Muscle of leg (tissue), 11 donors: ENCODE results near the gene GRIN2A. TPM values are rescaled to one million over a fixed set of nuclear protein-coding genes. Genes with fewer than 3 reads are reported as not detected.

ENCODE experiments used
- DNase-seq: peaks from one replicate; pipeline ENCODE4 v3.0.0; 2013
- H3K27ac ChIP-seq: one replicate; pipeline ENCODE4 v1.5.1; 2013; ENCODE audit warnings: mild to moderate bottlenecking, low read length, control low read depth
- H3K27me3 ChIP-seq: one replicate; pipeline ENCODE4 v1.6.1; 2013; ENCODE audit warnings: low read length; ENCODE audit not compliant: control insufficient read depth, insufficient read depth
- H3K36me3 ChIP-seq: one replicate; pipeline ENCODE4 v1.6.1; 2013; ENCODE audit warnings: low read length; ENCODE audit not compliant: control insufficient read depth, insufficient read depth
- H3K4me1 ChIP-seq: one replicate; pipeline ENCODE4 v1.6.1; 2013; ENCODE audit warnings: low read length; ENCODE audit not compliant: control insufficient read depth, insufficient read depth
- H3K4me3 ChIP-seq: one replicate; pipeline ENCODE4 v1.5.1; 2013; ENCODE audit warnings: low read length, control low read depth
- H3K9me3 ChIP-seq: replicated peaks from 2 replicates; pipeline ENCODE4 v1.6.1; 2013; ENCODE audit warnings: low read depth, low read length; ENCODE audit not compliant: control insufficient read depth
- WGBS: methylation state at CpG from one replicate; pipeline ENCODE4 v1.1.5; 2013; ENCODE audit warnings: missing lambda C conversion rate; ENCODE audit not compliant: insufficient coverage; 5-methylcytosine and 5-hydroxymethylcytosine counted together
- polyA plus RNA-seq, 8 donors: library from polyadenylated mRNA; unstranded; fragments of 120-200 nt; gene quantifications; one replicate each; pipeline versions ENCODE4 v1.2.1 to v1.2.3, GENCODE V29; 2013; ENCODE audit warnings: inconsistent platforms in 1 of 8, low replicate concordance in 1 of 8; ENCODE audit not compliant: insufficient read length in 8 of 8, insufficient read depth in 1 of 8
- total RNA-seq: library from RNA; stranded (reverse); fragments of 120-200 nt; gene quantifications from one replicate; pipeline ENCODE4 v1.2.4, GENCODE V29; 2013

Gene GRIN2A
- total and polyA plus RNA-seq, 9 donors: 0.18 to 0.75 (median 0.35) TPM

- Histone ChIP-seq H3K27ac (no peak overlapping the region), H3K27me3 (no peaks in the 10 kb centered on the region), H3K36me3 (no peaks in the 10 kb centered on the region), H3K4me3 (no peak overlapping the region), H3K9me3 (no peaks in the 10 kb centered on the region), H3K4me1 (no peaks in the 10 kb centered on the region)
- 81% methylated on average over 4 of the region's 5 CpGs for WGBS
- DNase-seq: no peak
Observed at GRCh38 chr16:9787717-9788116, 394.5 kb downstream of the GRIN2A start.

DNA sequence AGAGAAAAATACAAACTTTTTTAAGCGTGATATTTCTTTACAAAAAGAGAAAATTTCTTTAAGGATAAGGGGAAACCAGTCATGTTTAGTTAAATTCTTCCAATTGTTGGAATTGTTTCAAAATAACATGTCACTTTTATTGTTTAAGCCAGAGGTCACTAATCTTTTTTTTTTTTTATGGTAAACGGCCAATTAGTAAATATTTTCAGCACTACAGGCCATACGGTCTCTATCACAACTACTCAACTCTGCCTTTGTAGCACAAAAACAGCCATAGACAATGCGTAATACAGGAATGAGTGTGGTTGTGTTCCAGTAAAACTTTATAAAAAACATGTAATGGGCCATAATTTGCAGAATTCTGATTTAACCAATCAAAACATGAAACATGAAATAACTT is 401.4 kb downstream of the GRIN2A start:
- no CpG with 5 or more reads among the region's 4 CpGs for WGBS
- H3K4me3 ChIP-seq: no peak overlapping the region

DNA sequence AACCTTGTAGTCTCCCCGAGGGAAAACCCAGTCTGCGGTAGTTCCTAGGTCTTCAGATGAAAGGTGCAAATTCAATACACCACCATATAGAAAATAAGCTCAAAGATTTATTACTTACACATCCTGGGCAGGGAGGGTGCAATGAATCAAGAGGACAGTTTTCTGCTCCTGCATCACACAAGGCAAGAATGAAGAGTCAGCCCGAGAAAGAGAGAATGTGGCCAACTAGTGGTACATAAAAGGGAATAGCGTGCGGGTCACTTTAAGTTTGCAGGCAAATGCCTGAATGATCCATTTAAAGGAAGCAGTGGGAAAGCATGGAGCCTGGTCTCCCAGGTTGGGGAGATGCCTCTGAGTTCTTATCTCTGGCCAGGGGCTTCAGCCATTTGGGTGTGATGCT is 403.4 kb downstream of the GRIN2A start:
- H3K27ac ChIP-seq: no peak overlapping the region
- H3K4me1 ChIP-seq: no peaks in the 10 kb centered on the region
- no peaks in the 10 kb centered on the region for H3K36me3 ChIP-seq
- DNase-seq: no peak
- H3K4me3 ChIP-seq: no peak overlapping the region
- WGBS: 44% methylated on average over 3 of the region's 5 CpGs
- H3K9me3 ChIP-seq: no peaks in the 10 kb centered on the region
- H3K27me3 ChIP-seq: no peaks in the 10 kb centered on the region

More for the DNA sequence above, 401.4 kb downstream of the GRIN2A start:
- H3K4me1 ChIP-seq: no peaks in the 10 kb centered on the region
- no peaks in the 10 kb centered on the region for H3K27me3 ChIP-seq
- no peak overlapping the region for H3K27ac ChIP-seq
- no peak for DNase-seq
- H3K9me3 ChIP-seq: no peaks in the 10 kb centered on the region
- no peaks in the 10 kb centered on the region for H3K36me3 ChIP-seq

DNA sequence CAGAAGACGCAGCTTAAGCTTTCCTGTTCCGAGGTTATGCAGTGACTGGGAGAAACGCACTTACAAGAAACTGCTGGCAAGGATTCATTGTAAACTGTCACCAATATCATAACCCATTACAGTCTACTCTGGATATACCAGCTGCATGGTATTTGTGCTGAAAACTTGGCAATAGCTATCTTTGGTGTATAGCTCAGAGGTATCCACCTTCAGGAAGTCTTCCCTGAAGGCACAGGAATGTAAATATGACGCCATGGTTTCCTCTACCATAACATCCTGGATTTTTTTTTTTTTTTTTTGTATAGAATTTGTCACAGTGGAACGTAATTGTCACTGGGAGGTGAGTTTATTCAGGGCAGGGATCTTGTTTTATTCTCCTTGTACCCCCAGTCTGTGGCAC is 406.2 kb downstream of the GRIN2A start:
- WGBS: 83% methylated on average over 1 of the region's 5 CpGs
- Histone ChIP-seq H3K4me3 (no peak overlapping the region), H3K27me3 (no peaks in the 10 kb centered on the region), H3K36me3 (no peaks in the 10 kb centered on the region), H3K9me3 (no peaks in the 10 kb centered on the region), H3K4me1 (no peaks in the 10 kb centered on the region), H3K27ac (no peak overlapping the region)
- no peak for DNase-seq

- DNase-seq: no peak
- no peaks in the 10 kb centered on the region for H3K4me1 ChIP-seq
- no peaks in the 10 kb centered on the region for H3K9me3 ChIP-seq
- H3K4me3 ChIP-seq: no peak overlapping the region
- H3K27ac ChIP-seq: no peak overlapping the region
- 43% methylated on average over 4 of the region's 4 CpGs for WGBS
- no peaks in the 10 kb centered on the region for H3K36me3 ChIP-seq
- H3K27me3 ChIP-seq: no peaks in the 10 kb centered on the region
Observed at GRCh38 chr16:9773289-9773688, 408.9 kb downstream of the GRIN2A start.

GRCh38 chr16:9772526-9773225 is 409.6 kb downstream of the GRIN2A start:
- Histone ChIP-seq H3K27me3 (no peaks in the 10 kb centered on the region), H3K4me3 (no peak overlapping the region), H3K27ac (no peak overlapping the region), H3K36me3 (no peaks in the 10 kb centered on the region), H3K4me1 (no peaks in the 10 kb centered on the region), H3K9me3 (no peaks in the 10 kb centered on the region)
- 80% methylated on average over 1 of the region's 9 CpGs for WGBS
- no peak for DNase-seq

DNA sequence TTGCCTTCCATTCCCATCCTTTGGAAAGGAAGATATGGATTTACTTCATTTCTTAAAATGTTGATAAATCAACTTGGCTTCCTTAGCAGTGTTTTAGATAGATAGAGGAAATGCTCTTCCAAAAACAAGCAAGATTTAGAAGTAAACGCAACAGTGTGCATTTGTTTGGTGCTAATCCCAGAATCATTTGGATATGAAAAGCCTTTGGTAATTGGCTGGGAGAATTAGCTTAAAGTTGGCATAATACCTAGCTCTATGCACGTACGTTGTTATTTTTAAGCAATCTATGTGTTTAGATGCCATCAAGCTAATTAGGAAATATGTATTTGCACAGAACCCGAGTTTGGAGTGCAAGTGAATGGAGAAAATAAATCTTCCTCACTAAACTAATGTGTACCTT is 415.3 kb downstream of the GRIN2A start:
- H3K9me3 ChIP-seq: no peaks in the 10 kb centered on the region
- H3K4me1 ChIP-seq: no peaks in the 10 kb centered on the region
- H3K27ac ChIP-seq: no peak overlapping the region
- H3K36me3 ChIP-seq: no peaks in the 10 kb centered on the region
- no peak for DNase-seq
- H3K27me3 ChIP-seq: no peaks in the 10 kb centered on the region
- no peak overlapping the region for H3K4me3 ChIP-seq
- WGBS: 80% methylated on average over 1 of the region's 4 CpGs

GRCh38 chr16:9763505-9763904 is 418.7 kb downstream of the GRIN2A start:
- H3K27me3 ChIP-seq: no peaks in the 10 kb centered on the region
- no peaks in the 10 kb centered on the region for H3K36me3 ChIP-seq
- H3K27ac ChIP-seq: no peak overlapping the region
- H3K9me3 ChIP-seq: no peaks in the 10 kb centered on the region
- H3K4me1 ChIP-seq: no peaks in the 10 kb centered on the region
- WGBS: 90% methylated on average over 9 of the region's 11 CpGs
- no peak overlapping the region for H3K4me3 ChIP-seq
- DNase-seq: no peak

DNA sequence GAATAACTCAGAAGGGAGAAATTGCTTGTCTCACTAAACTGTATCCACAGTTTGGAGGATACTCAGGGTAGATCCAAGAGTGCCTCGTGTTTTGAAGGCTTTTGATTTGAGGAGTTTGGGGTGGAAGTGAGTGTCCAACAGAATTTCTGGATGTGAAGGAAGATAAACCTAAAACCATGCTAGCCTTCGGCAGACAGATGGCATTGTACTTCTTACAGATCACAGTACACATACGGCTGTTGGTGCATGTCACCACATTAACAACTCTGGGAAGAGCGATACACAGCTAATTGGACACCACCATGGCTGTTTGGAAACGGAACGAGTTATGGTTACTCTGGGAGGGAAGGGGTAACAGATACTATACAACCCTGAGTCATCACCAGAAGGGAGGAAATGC is 420.4 kb downstream of the GRIN2A start:
- Histone ChIP-seq H3K36me3 (no peaks in the 10 kb centered on the region), H3K27ac (no peak overlapping the region), H3K4me3 (no peak overlapping the region), H3K27me3 (no peaks in the 10 kb centered on the region), H3K9me3 (no peaks in the 10 kb centered on the region), H3K4me1 (no peaks in the 10 kb centered on the region)
- DNase-seq: no peak
- WGBS: 20% methylated on average over 1 of the region's 6 CpGs

GRCh38 chr16:9757687-9758086 is 424.5 kb downstream of the GRIN2A start:
- H3K9me3 ChIP-seq: no peaks in the 10 kb centered on the region
- DNase-seq: no peak
- H3K27me3 ChIP-seq: no peaks in the 10 kb centered on the region
- H3K4me1 ChIP-seq: no peaks in the 10 kb centered on the region
- WGBS: 79% methylated on average over 3 of the region's 4 CpGs
- no peaks in the 10 kb centered on the region for H3K36me3 ChIP-seq
- H3K4me3 ChIP-seq: no peak overlapping the region
- no peak overlapping the region for H3K27ac ChIP-seq

DNA sequence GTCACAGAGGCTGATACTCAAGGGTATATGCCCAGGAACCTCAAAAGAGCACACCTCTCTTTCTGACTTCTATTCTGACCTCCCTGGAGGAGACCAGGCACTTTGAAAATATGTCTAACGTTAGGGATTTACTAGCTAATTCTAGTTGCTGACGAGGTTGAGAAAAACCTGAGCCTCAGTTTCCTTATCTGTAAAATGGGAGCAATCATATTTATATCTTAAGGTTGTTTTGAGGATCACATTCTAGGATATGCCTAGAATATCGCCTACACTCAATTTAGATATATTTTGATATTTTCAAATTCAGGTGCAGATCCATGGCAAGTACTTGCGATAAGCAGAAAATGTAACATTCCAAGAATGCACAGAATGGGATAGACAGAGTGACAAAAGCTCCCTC is 425.8 kb downstream of the GRIN2A start:
- no CpG with 5 or more reads among the region's 4 CpGs for WGBS
- H3K27ac ChIP-seq: no peak overlapping the region
- no peak for DNase-seq
- H3K9me3 ChIP-seq: no peaks in the 10 kb centered on the region
- H3K4me1 ChIP-seq: no peaks in the 10 kb centered on the region
- no peaks in the 10 kb centered on the region for H3K36me3 ChIP-seq
- no peak overlapping the region for H3K4me3 ChIP-seq
- H3K27me3 ChIP-seq: no peaks in the 10 kb centered on the region
